Measurements from ENCODE around the gene QDPR.

The QDPR gene

DNA sequence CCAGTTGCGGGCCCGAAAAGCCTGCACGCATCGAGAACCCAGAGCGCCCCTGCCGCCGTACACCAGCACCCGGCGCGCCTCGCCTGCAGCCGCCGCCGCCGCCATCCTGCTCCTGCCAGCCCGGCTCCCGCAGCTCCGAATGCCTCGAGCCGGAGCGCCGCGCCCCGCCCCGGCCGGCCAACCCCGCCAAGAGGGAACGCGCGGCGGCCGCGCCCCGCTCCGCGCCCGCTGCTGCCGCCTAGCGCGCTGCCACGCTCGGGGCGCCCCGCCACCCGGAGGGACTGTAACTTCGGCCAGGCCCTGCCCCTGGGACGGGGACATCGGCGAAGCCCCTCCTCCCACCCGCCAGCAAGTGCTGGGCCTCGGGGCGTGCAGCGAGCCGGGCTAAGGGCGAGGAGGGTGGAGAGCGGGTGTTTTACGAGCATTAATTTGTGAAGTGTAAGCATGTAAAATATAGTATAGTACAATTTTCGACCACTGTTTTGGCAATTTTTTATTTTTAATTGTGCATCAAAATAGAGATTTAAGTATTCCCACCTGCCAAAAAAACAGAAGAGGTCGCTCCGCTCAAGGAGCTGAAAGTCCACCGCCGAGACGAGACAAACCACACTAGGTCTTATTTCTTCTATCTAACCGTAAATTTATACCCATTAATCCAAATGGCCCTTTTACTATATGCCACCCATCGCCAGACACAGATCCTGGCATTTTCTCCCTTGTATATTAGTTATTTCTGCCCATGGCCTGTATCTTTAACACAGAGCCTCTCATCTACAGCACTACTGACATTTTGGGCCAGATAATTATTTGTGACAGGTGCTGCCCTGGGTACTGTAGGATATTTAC, at the start of gene QDPR:
TSS of gene QDPR (minus strand) at position 141 of the 846 bp plus-strand sequence. CDS start at position 105, 36 bp downstream.
- Histone ChIP-seq H3K4me1 (ENCODE audit: control insufficient read depth, insufficient read depth, low read length) (no peaks in the 10 kb centered on the region), H3K9me3 (ENCODE audit: control insufficient read depth, low read length) (no peaks in the 10 kb centered on the region), H3K9ac (ENCODE audit: low read length) (peak within 1 kb of the TSS; percentile 59), H3K4me3 (ENCODE audit: low read length) (peak within 1 kb of the TSS; percentile 44), H3K27me3 (ENCODE audit: control insufficient read depth, insufficient read depth, low read length) (peaks cover 2% of the 10 kb centered on the region), H3K36me3 (ENCODE audit: control insufficient read depth, insufficient read depth, low read length) (no peaks in the 10 kb centered on the region)

DNA sequence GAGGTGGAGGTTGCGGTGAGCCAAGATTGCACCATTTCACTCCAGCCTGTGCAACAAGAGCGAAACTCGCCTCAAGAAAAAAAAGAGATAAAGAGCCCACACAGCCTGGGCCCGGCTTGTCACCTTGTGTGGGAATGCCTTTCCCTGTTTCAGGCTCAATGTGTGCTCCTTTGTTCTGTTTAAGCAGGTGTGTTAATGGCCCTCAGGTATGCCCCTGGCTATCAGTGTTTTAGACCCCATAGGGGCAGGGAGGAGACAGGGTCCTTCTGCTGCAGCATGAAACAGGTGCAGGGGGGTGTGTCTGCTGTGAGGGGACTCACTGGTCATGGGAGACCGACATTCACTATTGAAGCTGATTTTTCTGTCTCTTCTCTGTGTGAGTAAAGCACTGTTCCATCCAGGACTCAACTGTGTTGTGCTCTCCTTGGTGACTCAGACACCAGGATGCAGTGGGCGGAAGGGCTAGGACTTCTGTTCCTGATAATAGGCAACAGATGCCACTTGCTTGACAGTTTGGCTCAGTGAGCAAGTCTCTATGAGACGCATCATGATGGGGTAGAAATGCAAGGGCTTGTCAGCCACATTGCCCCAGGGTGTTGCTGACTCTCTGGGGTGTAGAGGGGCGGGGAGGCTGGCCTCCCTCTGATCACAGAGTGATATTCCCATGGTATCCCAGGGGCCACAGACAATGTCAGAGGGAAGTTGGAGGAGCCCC, 49.5 kb upstream of the QDPR start:
- H3K4me3 ChIP-seq (ENCODE audit: low read length) = no peak overlapping the region
- H3K36me3 ChIP-seq (ENCODE audit: control insufficient read depth, insufficient read depth, low read length) = no peaks in the 10 kb centered on the region
- no peaks in the 10 kb centered on the region for H3K4me1 ChIP-seq (ENCODE audit: control insufficient read depth, insufficient read depth, low read length)
- no peak overlapping the region for H3K9ac ChIP-seq (ENCODE audit: low read length)
- no peaks in the 10 kb centered on the region for H3K27me3 ChIP-seq (ENCODE audit: control insufficient read depth, insufficient read depth, low read length)
- H3K9me3 ChIP-seq (ENCODE audit: control insufficient read depth, low read length) = no peaks in the 10 kb centered on the region

DNA sequence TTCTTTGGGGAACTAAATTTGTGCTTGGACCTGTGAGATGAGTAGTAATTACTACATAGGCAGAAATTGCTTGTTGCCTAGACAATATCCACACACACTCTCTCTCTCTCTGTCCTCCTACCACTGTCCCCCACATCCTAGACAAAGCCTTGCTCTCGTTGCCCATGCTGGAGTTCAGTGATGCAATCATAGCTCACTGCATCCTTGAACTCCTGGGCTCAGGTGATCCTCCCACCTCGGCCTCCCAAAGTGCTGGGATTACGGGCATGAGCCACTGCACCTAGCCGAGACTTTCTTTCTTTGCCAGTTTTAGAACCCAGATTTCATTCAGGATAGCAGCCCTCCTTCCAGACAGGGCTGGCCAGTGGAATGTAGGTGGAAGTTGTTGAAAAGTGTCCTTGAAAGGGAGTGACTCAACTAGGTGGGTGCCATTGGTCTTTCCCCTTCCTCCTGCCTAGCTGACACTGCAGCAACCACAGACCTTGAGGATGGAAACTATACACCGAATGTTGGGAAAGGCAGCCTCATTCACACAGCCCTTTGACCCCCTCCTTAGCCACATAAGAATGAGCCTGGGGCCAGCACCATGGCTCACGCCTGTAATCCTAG, 48.3 kb upstream of the QDPR start:
- Histone ChIP-seq H3K4me1 (ENCODE audit: control insufficient read depth, insufficient read depth, low read length) (no peaks in the 10 kb centered on the region), H3K9me3 (ENCODE audit: control insufficient read depth, low read length) (no peaks in the 10 kb centered on the region), H3K36me3 (ENCODE audit: control insufficient read depth, insufficient read depth, low read length) (no peaks in the 10 kb centered on the region), H3K4me3 (ENCODE audit: low read length) (no peak overlapping the region), H3K9ac (ENCODE audit: low read length) (no peak overlapping the region), H3K27me3 (ENCODE audit: control insufficient read depth, insufficient read depth, low read length) (no peaks in the 10 kb centered on the region)

DNA sequence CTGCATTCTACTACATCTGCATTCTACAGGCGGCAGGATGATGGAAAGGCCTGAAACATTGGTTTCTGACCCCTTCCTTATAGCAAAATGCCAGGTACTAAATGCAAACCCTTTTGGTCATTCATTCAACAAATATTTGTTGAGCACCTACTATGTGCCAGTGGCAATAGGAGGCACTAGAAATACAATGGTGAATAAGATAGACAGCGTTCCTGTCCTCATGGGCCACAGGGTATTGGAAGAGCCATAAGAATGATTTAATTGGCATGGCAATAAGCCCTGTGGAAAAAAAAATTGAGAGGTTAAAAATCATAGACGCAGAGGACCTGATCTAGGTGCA, 47.8 kb upstream of the QDPR start:
- no peaks in the 10 kb centered on the region for H3K27me3 ChIP-seq (ENCODE audit: control insufficient read depth, insufficient read depth, low read length)
- H3K9ac ChIP-seq (ENCODE audit: low read length) = no peak overlapping the region
- no peak overlapping the region for H3K4me3 ChIP-seq (ENCODE audit: low read length)
- H3K9me3 ChIP-seq (ENCODE audit: control insufficient read depth, low read length) = no peaks in the 10 kb centered on the region
- no peaks in the 10 kb centered on the region for H3K4me1 ChIP-seq (ENCODE audit: control insufficient read depth, insufficient read depth, low read length)
- H3K36me3 ChIP-seq (ENCODE audit: control insufficient read depth, insufficient read depth, low read length) = no peaks in the 10 kb centered on the region

DNA sequence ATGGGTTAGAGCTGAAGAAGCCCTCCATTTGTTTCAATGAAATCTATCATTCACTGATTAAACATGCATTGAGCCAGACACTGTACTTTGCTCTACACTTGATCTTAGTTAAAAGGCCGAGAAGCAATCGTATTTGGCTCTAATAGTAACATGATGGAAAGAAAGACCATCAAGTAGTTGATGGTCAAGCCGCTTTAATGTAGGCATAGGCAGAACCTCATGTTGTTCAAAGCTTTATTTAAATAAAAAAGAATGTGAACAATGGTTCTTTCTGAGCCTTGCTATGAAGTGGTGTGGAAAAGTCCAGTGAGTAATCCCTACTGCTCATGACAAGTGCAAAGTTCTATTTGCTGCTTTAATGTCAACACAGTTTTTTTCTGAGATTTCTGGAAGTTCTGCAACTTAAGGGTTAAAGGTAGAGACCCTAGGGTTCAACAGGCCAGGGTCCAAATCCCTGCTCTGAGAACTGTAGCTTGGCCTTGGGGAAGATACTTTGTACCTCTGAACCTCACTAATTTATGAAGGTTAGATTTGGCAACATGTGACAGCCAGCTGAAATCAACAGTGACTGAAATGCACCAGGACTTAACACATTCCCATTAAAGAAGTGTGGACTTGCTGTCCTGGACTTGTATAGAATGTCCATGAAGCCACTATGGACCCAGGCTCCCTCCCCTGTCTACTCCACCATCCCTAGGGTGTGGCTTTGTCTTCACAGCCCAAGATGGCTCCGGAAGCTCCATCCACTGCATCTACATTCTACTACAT, 47.2 kb upstream of the QDPR start:
- Histone ChIP-seq H3K36me3 (ENCODE audit: control insufficient read depth, insufficient read depth, low read length) (no peaks in the 10 kb centered on the region), H3K9me3 (ENCODE audit: control insufficient read depth, low read length) (no peaks in the 10 kb centered on the region), H3K4me1 (ENCODE audit: control insufficient read depth, insufficient read depth, low read length) (no peaks in the 10 kb centered on the region), H3K9ac (ENCODE audit: low read length) (no peak overlapping the region), H3K27me3 (ENCODE audit: control insufficient read depth, insufficient read depth, low read length) (no peaks in the 10 kb centered on the region), H3K4me3 (ENCODE audit: low read length) (no peak overlapping the region)

DNA sequence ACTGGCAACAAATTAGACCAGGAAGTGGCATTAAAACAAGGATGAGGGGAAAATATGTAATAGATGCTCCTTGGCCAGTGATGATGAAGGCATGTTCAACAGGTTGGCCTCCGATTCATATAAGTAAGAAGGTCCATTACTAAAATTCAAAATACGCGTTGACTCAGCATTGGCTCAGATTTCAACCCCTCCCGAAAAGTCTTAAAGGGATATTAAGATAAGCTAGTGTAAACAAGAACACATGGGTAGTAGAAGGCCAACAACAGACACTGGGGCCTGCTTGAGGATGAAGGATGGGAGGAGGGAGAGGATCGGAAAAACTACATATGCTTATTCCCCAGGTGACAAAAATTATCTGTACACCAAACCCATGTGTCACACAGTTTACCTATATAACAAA, 46.0 kb upstream of the QDPR start:
- H3K4me3 ChIP-seq (ENCODE audit: low read length) = no peak overlapping the region
- no peaks in the 10 kb centered on the region for H3K4me1 ChIP-seq (ENCODE audit: control insufficient read depth, insufficient read depth, low read length)
- no peaks in the 10 kb centered on the region for H3K36me3 ChIP-seq (ENCODE audit: control insufficient read depth, insufficient read depth, low read length)
- no peaks in the 10 kb centered on the region for H3K9me3 ChIP-seq (ENCODE audit: control insufficient read depth, low read length)
- no peaks in the 10 kb centered on the region for H3K27me3 ChIP-seq (ENCODE audit: control insufficient read depth, insufficient read depth, low read length)
- H3K9ac ChIP-seq (ENCODE audit: low read length) = no peak overlapping the region

DNA sequence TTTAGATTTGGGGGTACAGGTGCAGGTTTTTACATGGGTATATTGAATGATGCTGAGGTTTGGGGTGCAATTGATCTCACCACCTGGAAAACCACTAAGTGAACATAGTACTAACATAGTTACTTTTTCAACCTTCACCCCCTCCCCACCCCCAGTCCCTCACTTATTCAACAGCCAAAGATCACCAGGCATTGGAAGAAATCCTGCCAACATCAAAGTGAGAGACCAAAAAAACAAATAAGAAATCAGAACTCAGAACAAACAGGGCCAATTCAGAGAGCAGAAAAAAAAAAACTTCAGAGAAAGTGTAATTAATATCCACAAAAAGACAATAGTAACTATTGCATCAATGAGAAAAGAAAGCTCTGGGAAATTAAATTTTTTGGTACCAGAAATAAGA, 44.6 kb upstream of the QDPR start:
- H3K36me3 ChIP-seq (ENCODE audit: control insufficient read depth, insufficient read depth, low read length) = no peaks in the 10 kb centered on the region
- H3K9me3 ChIP-seq (ENCODE audit: control insufficient read depth, low read length) = no peaks in the 10 kb centered on the region
- no peak overlapping the region for H3K9ac ChIP-seq (ENCODE audit: low read length)
- H3K4me1 ChIP-seq (ENCODE audit: control insufficient read depth, insufficient read depth, low read length) = no peaks in the 10 kb centered on the region
- H3K4me3 ChIP-seq (ENCODE audit: low read length) = no peak overlapping the region
- H3K27me3 ChIP-seq (ENCODE audit: control insufficient read depth, insufficient read depth, low read length) = no peaks in the 10 kb centered on the region

DNA sequence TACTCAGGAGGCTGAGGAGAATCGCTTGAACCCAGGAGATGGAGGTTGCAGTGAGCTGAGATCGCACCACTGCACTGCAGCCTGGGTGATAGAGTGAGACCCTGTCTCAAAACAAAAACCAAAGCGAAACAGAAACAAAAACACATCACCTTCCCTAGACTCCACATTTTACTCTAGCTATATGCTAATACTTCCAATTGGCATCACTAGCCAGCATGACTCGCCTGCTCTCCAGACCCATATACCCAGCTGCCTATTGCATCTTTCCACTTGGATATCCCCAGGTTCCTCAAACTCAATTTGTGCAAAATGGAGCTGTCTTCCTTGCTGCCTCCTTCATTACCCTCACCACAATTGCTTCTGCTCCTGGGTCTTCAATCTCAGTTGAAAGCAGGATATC, 42.7 kb upstream of the QDPR start:
- H3K4me1 ChIP-seq (ENCODE audit: control insufficient read depth, insufficient read depth, low read length) = no peaks in the 10 kb centered on the region
- no peaks in the 10 kb centered on the region for H3K9me3 ChIP-seq (ENCODE audit: control insufficient read depth, low read length)
- no peak overlapping the region for H3K4me3 ChIP-seq (ENCODE audit: low read length)
- no peaks in the 10 kb centered on the region for H3K27me3 ChIP-seq (ENCODE audit: control insufficient read depth, insufficient read depth, low read length)
- no peaks in the 10 kb centered on the region for H3K36me3 ChIP-seq (ENCODE audit: control insufficient read depth, insufficient read depth, low read length)
- no peak overlapping the region for H3K9ac ChIP-seq (ENCODE audit: low read length)

DNA sequence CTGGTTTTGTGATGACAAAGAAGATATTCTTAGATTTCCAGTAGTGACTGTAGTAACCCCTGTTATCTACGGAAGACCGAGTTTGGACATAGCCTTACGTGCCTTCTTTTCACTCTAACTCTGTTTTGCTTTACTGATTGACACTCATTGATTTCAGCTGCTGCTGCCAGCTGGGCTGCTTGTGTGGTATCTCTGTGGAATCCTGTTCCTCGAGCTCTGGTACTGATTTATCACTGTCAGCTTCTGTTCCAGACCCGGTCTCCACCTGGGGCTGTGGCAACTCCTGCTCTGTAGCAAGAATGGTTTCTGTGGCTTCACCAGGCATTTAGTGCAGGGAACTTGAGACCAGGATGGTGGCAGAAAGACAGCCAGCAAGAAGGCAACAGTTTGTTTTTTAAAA, 40.5 kb upstream of the QDPR start:
- Histone ChIP-seq H3K27me3 (ENCODE audit: control insufficient read depth, insufficient read depth, low read length) (no peaks in the 10 kb centered on the region), H3K9me3 (ENCODE audit: control insufficient read depth, low read length) (no peaks in the 10 kb centered on the region), H3K4me1 (ENCODE audit: control insufficient read depth, insufficient read depth, low read length) (no peaks in the 10 kb centered on the region), H3K9ac (ENCODE audit: low read length) (no peak overlapping the region), H3K36me3 (ENCODE audit: control insufficient read depth, insufficient read depth, low read length) (no peaks in the 10 kb centered on the region), H3K4me3 (ENCODE audit: low read length) (no peak overlapping the region)

DNA sequence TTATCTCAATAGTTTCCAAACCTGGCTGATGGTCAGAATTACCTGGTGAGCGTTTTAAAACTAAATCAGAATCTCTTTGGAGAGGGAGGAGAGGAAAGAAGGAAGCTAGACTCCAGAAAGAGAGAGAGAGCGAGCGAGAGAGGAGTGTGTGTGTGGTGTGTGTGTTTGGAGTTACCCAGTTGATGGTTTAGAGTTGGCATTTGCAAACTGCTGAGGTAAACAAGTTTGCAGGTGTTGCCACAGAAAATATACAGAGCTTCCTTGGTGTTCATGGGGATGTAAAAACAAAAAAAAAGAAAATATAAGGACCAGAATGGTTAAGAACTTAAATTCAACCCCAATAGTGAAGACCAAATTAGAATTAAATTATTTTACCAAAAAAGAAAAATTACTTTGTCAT, 38.7 kb upstream of the QDPR start:
- no peaks in the 10 kb centered on the region for H3K4me1 ChIP-seq (ENCODE audit: control insufficient read depth, insufficient read depth, low read length)
- no peak overlapping the region for H3K9ac ChIP-seq (ENCODE audit: low read length)
- H3K36me3 ChIP-seq (ENCODE audit: control insufficient read depth, insufficient read depth, low read length) = no peaks in the 10 kb centered on the region
- no peaks in the 10 kb centered on the region for H3K27me3 ChIP-seq (ENCODE audit: control insufficient read depth, insufficient read depth, low read length)
- no peaks in the 10 kb centered on the region for H3K9me3 ChIP-seq (ENCODE audit: control insufficient read depth, low read length)
- no peak overlapping the region for H3K4me3 ChIP-seq (ENCODE audit: low read length)

DNA sequence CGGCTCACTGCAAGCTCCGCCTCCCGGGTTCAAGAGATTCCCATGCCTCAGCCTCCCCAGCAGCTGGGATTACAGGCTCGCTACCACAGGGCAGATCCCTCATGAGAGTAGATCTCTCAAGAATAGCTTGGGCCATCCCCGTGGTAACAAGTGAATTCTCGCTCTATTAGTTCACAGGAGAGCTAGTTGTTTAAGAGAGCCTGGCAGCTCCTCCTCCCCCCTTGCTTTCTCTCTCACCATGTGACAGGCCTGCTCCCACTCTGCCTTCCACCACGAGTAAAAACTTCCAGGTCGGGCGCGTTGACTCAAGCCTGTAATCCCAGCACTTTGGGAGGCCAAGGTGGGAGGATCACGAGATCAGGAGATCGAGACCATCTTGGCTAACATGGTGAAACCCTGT, 34.8 kb upstream of the QDPR start:
- no peaks in the 10 kb centered on the region for H3K4me1 ChIP-seq (ENCODE audit: control insufficient read depth, insufficient read depth, low read length)
- H3K27me3 ChIP-seq (ENCODE audit: control insufficient read depth, insufficient read depth, low read length) = no peaks in the 10 kb centered on the region
- H3K9me3 ChIP-seq (ENCODE audit: control insufficient read depth, low read length) = no peaks in the 10 kb centered on the region
- no peaks in the 10 kb centered on the region for H3K36me3 ChIP-seq (ENCODE audit: control insufficient read depth, insufficient read depth, low read length)
- H3K9ac ChIP-seq (ENCODE audit: low read length) = no peak overlapping the region
- no peak overlapping the region for H3K4me3 ChIP-seq (ENCODE audit: low read length)

DNA sequence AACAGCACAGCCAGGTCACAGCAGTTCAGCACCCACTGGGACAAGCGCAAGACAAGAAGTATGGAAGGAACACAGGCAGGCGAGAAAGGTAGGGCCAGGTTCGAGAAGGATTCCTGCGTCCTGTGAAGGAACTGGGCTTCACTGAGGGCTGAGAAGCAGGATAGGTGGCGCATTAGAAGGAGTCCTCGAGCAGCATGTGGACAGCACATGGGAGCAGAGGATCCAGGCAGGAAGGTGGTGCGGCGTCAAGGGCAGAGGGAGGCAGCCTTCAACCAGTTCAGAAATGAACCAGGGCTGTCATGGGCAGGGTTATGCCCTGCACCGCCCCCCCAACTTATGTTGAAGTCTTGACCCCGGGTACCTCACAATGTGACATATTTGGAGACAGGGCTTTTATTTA, 34.3 kb upstream of the QDPR start:
- H3K27me3 ChIP-seq (ENCODE audit: control insufficient read depth, insufficient read depth, low read length) = no peaks in the 10 kb centered on the region
- H3K4me1 ChIP-seq (ENCODE audit: control insufficient read depth, insufficient read depth, low read length) = no peaks in the 10 kb centered on the region
- no peak overlapping the region for H3K4me3 ChIP-seq (ENCODE audit: low read length)
- no peaks in the 10 kb centered on the region for H3K36me3 ChIP-seq (ENCODE audit: control insufficient read depth, insufficient read depth, low read length)
- no peaks in the 10 kb centered on the region for H3K9me3 ChIP-seq (ENCODE audit: control insufficient read depth, low read length)
- no peak overlapping the region for H3K9ac ChIP-seq (ENCODE audit: low read length)
